Measurements from ENCODE around the gene PRG2. TPM values are rescaled to one million over a fixed set of nuclear protein-coding genes. Genes with fewer than 3 reads are reported as not detected.

Gene PRG2
- total RNA-seq, result 10 to 100 TPM in 1 of 7 donors, 1 to 10 TPM in 5, not detected in 1; 1.4 to 10.5 (median 4.5) TPM
- 1 to 10 TPM; 2.3 to 4.0 (median 2.5) TPM for polyA plus RNA-seq
- long read RNA-seq, donor 1, partial matches to known transcripts, result 0 of 1 reads
- long read RNA-seq, donor 1, other reads (novel, unspliced or antisense), result 0 of 1 reads
- long read RNA-seq, donor 2, partial matches to known transcripts, result 0 of 3 reads
- long read RNA-seq, donor 2, other reads (novel, unspliced or antisense), result 0 of 3 reads

DNA sequence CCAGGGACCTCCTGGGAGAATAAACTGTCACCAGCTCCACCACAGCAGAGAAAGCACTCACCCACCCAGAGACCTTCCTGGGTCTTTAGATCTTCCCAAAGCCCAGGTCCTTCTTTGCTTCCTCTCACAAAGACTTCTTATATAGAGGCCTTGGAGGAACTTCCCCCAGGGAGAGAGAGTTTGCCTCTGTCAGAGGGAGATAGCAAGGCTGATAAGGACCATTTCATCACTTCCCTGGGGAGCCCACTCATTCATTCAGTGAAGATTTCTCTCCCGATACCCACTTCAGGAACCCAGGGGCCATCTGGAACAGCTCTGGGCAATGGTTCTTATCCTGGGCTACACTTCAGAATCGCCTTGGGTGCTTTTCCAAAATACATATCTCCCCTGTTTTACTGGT, at the start of gene PRG2:
Gene PRG2, minus strand, starts transcription at position 116 of the 400 bp plus-strand sequence. CDS start 706 bp downstream, outside the sequence.
- Histone ChIP-seq H3K36me3 (no peaks in the 10 kb centered on the region), H3K4me1 (no peaks in the 10 kb centered on the region), H3K27me3 (replicated peaks in 1 of 7) (no peaks in the 10 kb centered on the region), H3K9me3 (no peaks in the 10 kb centered on the region), H3K4me3 (no peak within 1 kb of the TSS), H3K27ac (no peak within 1 kb of the TSS)
- WGBS, 5 donors, result 57 to 79% (median 67%) methylated on average over 2 of the region's 2 CpGs
- intact Hi-C loops (cut with DNase I; ENCODE audit: low total_unique reads), result no loop called here
- TF ChIP-seq POLR2A (IDR thresholded peaks at IDR 0.05) (no peak), POLR2AphosphoS5 (IDR thresholded peaks at IDR 0.05) (no peak), CTCF (IDR thresholded peaks at IDR 0.05 in 8 of 11, conservative IDR thresholded peaks at IDR 0.05 in 3 of 11) (no peak)
- no peak for DNase-seq

DNA sequence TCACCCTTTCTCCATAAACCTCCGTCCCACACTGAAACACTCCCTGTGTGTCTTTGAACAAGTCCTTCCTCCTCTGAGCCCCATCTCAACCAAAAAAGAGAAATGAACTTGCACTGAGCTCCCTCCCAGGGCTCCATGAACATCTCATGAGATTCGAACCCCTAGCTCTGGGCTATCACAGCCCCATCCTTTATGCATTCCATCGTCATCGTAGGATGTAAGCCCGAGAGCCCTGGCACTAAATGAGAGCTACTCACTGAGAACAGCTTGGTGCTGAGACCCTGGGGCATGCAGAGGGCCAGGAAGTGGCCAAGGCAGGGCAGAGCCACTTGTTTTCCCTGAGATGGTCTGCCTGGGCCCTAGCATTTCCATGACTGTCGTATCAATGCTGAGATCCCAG, 49.3 kb upstream of the PRG2 start:
- peaks cover 0 to 5% (median 0%) of the 10 kb centered on the region in 6 donors for H3K4me1 ChIP-seq
- H3K9me3 ChIP-seq, result no peaks in the 10 kb centered on the region
- TF ChIP-seq POLR2A (IDR thresholded peaks at IDR 0.05), result no peak
- no peak for TF ChIP-seq CTCF (IDR thresholded peaks at IDR 0.05 in 8 of 11, conservative IDR thresholded peaks at IDR 0.05 in 3 of 11)
- no peak for TF ChIP-seq POLR2AphosphoS5 (IDR thresholded peaks at IDR 0.05)
- H3K36me3 ChIP-seq, result no peaks in the 10 kb centered on the region
- no peaks in the 10 kb centered on the region for H3K27me3 ChIP-seq (replicated peaks in 1 of 7)
- 75 to 92% (median 79%) methylated on average over 6 of the region's 6 CpGs for WGBS, 5 donors
- no peak overlapping the region for H3K4me3 ChIP-seq
- DNase-seq, result no peak
- intact Hi-C loops (cut with DNase I; ENCODE audit: low total_unique reads), result no loop called here
- no peak overlapping the region for H3K27ac ChIP-seq

GRCh38 chr11:57438345-57439285, 48.2 kb upstream of the PRG2 start:
- Histone ChIP-seq H3K27ac (no peak overlapping the region), H3K36me3 (no peaks in the 10 kb centered on the region), H3K27me3 (replicated peaks in 1 of 7) (no peaks in the 10 kb centered on the region), H3K4me1 (peaks cover 0 to 15% (median 0%) of the 10 kb centered on the region in 6 donors), H3K4me3 (no peak overlapping the region), H3K9me3 (no peaks in the 10 kb centered on the region)
- TF ChIP-seq CTCF (IDR thresholded peaks at IDR 0.05 in 8 of 11, conservative IDR thresholded peaks at IDR 0.05 in 3 of 11) (no peak), POLR2AphosphoS5 (IDR thresholded peaks at IDR 0.05) (no peak), POLR2A (IDR thresholded peaks at IDR 0.05) (no peak)
- 86 to 93% (median 90%) methylated on average over 12 of the region's 12 CpGs for WGBS, 5 donors
- no peak for DNase-seq
- intact Hi-C loops (cut with DNase I; ENCODE audit: low total_unique reads), result no loop called here

DNA sequence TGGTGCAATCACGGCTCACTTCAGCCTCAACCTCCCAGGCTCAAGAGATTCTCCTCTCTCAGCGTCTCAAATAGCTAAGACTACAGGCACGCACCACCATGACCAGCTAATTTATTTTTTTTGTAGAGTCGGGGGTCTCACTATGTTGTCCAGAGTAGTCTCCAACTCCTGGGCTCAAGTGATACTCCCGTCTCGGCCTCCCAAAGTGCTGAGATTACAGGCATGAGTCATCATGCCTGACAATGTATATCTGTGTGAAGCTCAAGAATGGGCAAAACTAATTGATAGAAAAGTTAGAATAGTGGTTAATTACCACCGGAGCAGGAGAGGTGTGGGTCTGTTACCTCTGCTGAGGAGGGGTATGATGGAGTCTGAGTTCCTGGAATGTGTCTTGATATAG, 45.6 kb upstream of the PRG2 start:
- no peaks in the 10 kb centered on the region for H3K9me3 ChIP-seq
- DNase-seq, result no peak
- WGBS, 5 donors, result 88 to 96% (median 91%) methylated on average over 7 of the region's 7 CpGs
- no peak overlapping the region for H3K27ac ChIP-seq
- intact Hi-C loops (cut with DNase I; ENCODE audit: low total_unique reads), result no loop called here
- no peaks in the 10 kb centered on the region for H3K36me3 ChIP-seq
- TF ChIP-seq POLR2AphosphoS5 (IDR thresholded peaks at IDR 0.05) (no peak), CTCF (IDR thresholded peaks at IDR 0.05 in 8 of 11, conservative IDR thresholded peaks at IDR 0.05 in 3 of 11) (no peak), POLR2A (IDR thresholded peaks at IDR 0.05) (no peak)
- H3K4me3 ChIP-seq, result no peak overlapping the region
- no peaks in the 10 kb centered on the region for H3K27me3 ChIP-seq (replicated peaks in 1 of 7)
- peaks cover 0 to 29% (median 0%) of the 10 kb centered on the region in 6 donors for H3K4me1 ChIP-seq

Measured in spleen (tissue), 13 donors.